ENCODE results near the gene CDC14A. TPM values are rescaled to one million over a fixed set of nuclear protein-coding genes. Genes with fewer than 3 reads are reported as not detected.
A peak's percentile ranks its signal among the peaks of the same experiment; 100 is the strongest.

The CDC14A gene
- total and polyA plus RNA-seq, 2 donors, result 8.3 to 9.8 TPM

GRCh38 chr1:100353988-100354387 lies 1.7 kb downstream of the CDC14A start:
- no peak for DNase-seq (ENCODE audit: low read depth in 6 of 9, low spot score in 9 of 9)
- Histone ChIP-seq H3K4me1 (ENCODE audit: control insufficient read depth in 2 of 2, insufficient read depth in 2 of 2, low read length in 2 of 2) (peaks cover 7 to 13% of the 10 kb centered on the region in 2 donors), H3K4me3 (ENCODE audit: low read length in 2 of 2) (peak overlapping the region in 1 of 2 donors; percentile 70), H3K36me3 (ENCODE audit: control insufficient read depth in 2 of 2, insufficient read depth in 2 of 2, low read length in 1 of 2) (no peaks in the 10 kb centered on the region), H3K27ac (ENCODE audit: low read depth in 1 of 2, low read length in 1 of 2) (no peak overlapping the region), H3K9me3 (ENCODE audit: control insufficient read depth in 2 of 2, insufficient read depth in 1 of 2, low read length in 1 of 2) (no peaks in the 10 kb centered on the region), H3K27me3 (ENCODE audit: control insufficient read depth in 2 of 2, insufficient read depth in 1 of 2, low read length in 1 of 2) (no peaks in the 10 kb centered on the region)
- 90% methylated on average over 1 of the region's 1 CpG for WGBS

- peak in 2 of 9 donors; percentile 17 to 46 for DNase-seq (ENCODE audit: low read depth in 6 of 9, low spot score in 9 of 9)
- H3K9me3 ChIP-seq (ENCODE audit: control insufficient read depth in 2 of 2, insufficient read depth in 1 of 2, low read length in 1 of 2), result no peaks in the 10 kb centered on the region
- H3K4me3 ChIP-seq (ENCODE audit: low read length in 2 of 2), result no peak overlapping the region
- peaks cover 7 to 13% of the 10 kb centered on the region in 2 donors for H3K4me1 ChIP-seq (ENCODE audit: control insufficient read depth in 2 of 2, insufficient read depth in 2 of 2, low read length in 2 of 2)
- no peaks in the 10 kb centered on the region for H3K27me3 ChIP-seq (ENCODE audit: control insufficient read depth in 2 of 2, insufficient read depth in 1 of 2, low read length in 1 of 2)
- 84% methylated on average over 2 of the region's 2 CpGs for WGBS
- H3K27ac ChIP-seq (ENCODE audit: low read depth in 1 of 2, low read length in 1 of 2), result no peak overlapping the region
- no peaks in the 10 kb centered on the region for H3K36me3 ChIP-seq (ENCODE audit: control insufficient read depth in 2 of 2, insufficient read depth in 2 of 2, low read length in 1 of 2)
These were observed 2.7 kb downstream of the CDC14A start for GRCh38 chr1:100354971-100355394.

- WGBS, result 93% methylated on average over 2 of the region's 2 CpGs
- DNase-seq (ENCODE audit: low read depth in 6 of 9, low spot score in 9 of 9), result peak in 2 of 9 donors; percentile 28 to 36
- no peak overlapping the region for H3K27ac ChIP-seq (ENCODE audit: low read depth in 1 of 2, low read length in 1 of 2)
These were observed 5.9 kb downstream of the CDC14A start for GRCh38 chr1:100358210-100358609.

GRCh38 chr1:100359139-100359538 lies 6.8 kb downstream of the CDC14A start:
- Histone ChIP-seq H3K4me3 (ENCODE audit: low read length in 2 of 2) (no peak overlapping the region), H3K27me3 (ENCODE audit: control insufficient read depth in 2 of 2, insufficient read depth in 1 of 2, low read length in 1 of 2) (no peaks in the 10 kb centered on the region), H3K27ac (ENCODE audit: low read depth in 1 of 2, low read length in 1 of 2) (no peak overlapping the region), H3K36me3 (ENCODE audit: control insufficient read depth in 2 of 2, insufficient read depth in 2 of 2, low read length in 1 of 2) (peaks cover 0 to 6% of the 10 kb centered on the region in 2 donors), H3K9me3 (ENCODE audit: control insufficient read depth in 2 of 2, insufficient read depth in 1 of 2, low read length in 1 of 2) (no peaks in the 10 kb centered on the region), H3K4me1 (ENCODE audit: control insufficient read depth in 2 of 2, insufficient read depth in 2 of 2, low read length in 2 of 2) (peaks cover 2 to 4% of the 10 kb centered on the region in 2 donors)
- DNase-seq (ENCODE audit: low read depth in 6 of 9, low spot score in 9 of 9), result no peak
- 85% methylated on average over 1 of the region's 1 CpG for WGBS

More at GRCh38 chr1:100358210-100358609, 5.9 kb downstream of the CDC14A start:
- Histone ChIP-seq H3K27me3 (ENCODE audit: control insufficient read depth in 2 of 2, insufficient read depth in 1 of 2, low read length in 1 of 2) (no peaks in the 10 kb centered on the region), H3K9me3 (ENCODE audit: control insufficient read depth in 2 of 2, insufficient read depth in 1 of 2, low read length in 1 of 2) (no peaks in the 10 kb centered on the region), H3K4me3 (ENCODE audit: low read length in 2 of 2) (no peak overlapping the region), H3K36me3 (ENCODE audit: control insufficient read depth in 2 of 2, insufficient read depth in 2 of 2, low read length in 1 of 2) (peaks cover 0 to 6% of the 10 kb centered on the region in 2 donors), H3K4me1 (ENCODE audit: control insufficient read depth in 2 of 2, insufficient read depth in 2 of 2, low read length in 2 of 2) (peaks cover 7% of the 10 kb centered on the region in 2 donors)

GRCh38 chr1:100360790-100361510 lies 8.6 kb downstream of the CDC14A start:
- no peaks in the 10 kb centered on the region for H3K27me3 ChIP-seq (ENCODE audit: control insufficient read depth in 2 of 2, insufficient read depth in 1 of 2, low read length in 1 of 2)
- peaks cover 0 to 7% of the 10 kb centered on the region in 2 donors for H3K36me3 ChIP-seq (ENCODE audit: control insufficient read depth in 2 of 2, insufficient read depth in 2 of 2, low read length in 1 of 2)
- H3K4me3 ChIP-seq (ENCODE audit: low read length in 2 of 2), result no peak overlapping the region
- no peaks in the 10 kb centered on the region for H3K4me1 ChIP-seq (ENCODE audit: control insufficient read depth in 2 of 2, insufficient read depth in 2 of 2, low read length in 2 of 2)
- DNase-seq (ENCODE audit: low read depth in 6 of 9, low spot score in 9 of 9), result no peak
- H3K9me3 ChIP-seq (ENCODE audit: control insufficient read depth in 2 of 2, insufficient read depth in 1 of 2, low read length in 1 of 2), result no peaks in the 10 kb centered on the region
- H3K27ac ChIP-seq (ENCODE audit: low read depth in 1 of 2, low read length in 1 of 2), result no peak overlapping the region
- WGBS, result 85% methylated on average over 2 of the region's 2 CpGs

- Histone ChIP-seq H3K4me3 (ENCODE audit: low read length in 2 of 2) (no peak overlapping the region), H3K27ac (ENCODE audit: low read depth in 1 of 2, low read length in 1 of 2) (no peak overlapping the region), H3K9me3 (ENCODE audit: control insufficient read depth in 2 of 2, insufficient read depth in 1 of 2, low read length in 1 of 2) (no peaks in the 10 kb centered on the region), H3K36me3 (ENCODE audit: control insufficient read depth in 2 of 2, insufficient read depth in 2 of 2, low read length in 1 of 2) (peaks cover 0 to 7% of the 10 kb centered on the region in 2 donors), H3K4me1 (ENCODE audit: control insufficient read depth in 2 of 2, insufficient read depth in 2 of 2, low read length in 2 of 2) (no peaks in the 10 kb centered on the region), H3K27me3 (ENCODE audit: control insufficient read depth in 2 of 2, insufficient read depth in 1 of 2, low read length in 1 of 2) (no peaks in the 10 kb centered on the region)
- DNase-seq (ENCODE audit: low read depth in 6 of 9, low spot score in 9 of 9), result no peak
- WGBS, result 98% methylated on average over 5 of the region's 5 CpGs
These were observed 9.3 kb downstream of the CDC14A start for GRCh38 chr1:100361511-100362089.

- H3K4me3 ChIP-seq (ENCODE audit: low read length in 2 of 2), result no peak overlapping the region
- DNase-seq (ENCODE audit: low read depth in 6 of 9, low spot score in 9 of 9), result no peak
- 98% methylated on average over 16 of the region's 16 CpGs for WGBS
- no peaks in the 10 kb centered on the region for H3K27me3 ChIP-seq (ENCODE audit: control insufficient read depth in 2 of 2, insufficient read depth in 1 of 2, low read length in 1 of 2)
- H3K4me1 ChIP-seq (ENCODE audit: control insufficient read depth in 2 of 2, insufficient read depth in 2 of 2, low read length in 2 of 2), result no peaks in the 10 kb centered on the region
- peaks cover 0 to 7% of the 10 kb centered on the region in 2 donors for H3K36me3 ChIP-seq (ENCODE audit: control insufficient read depth in 2 of 2, insufficient read depth in 2 of 2, low read length in 1 of 2)
- H3K27ac ChIP-seq (ENCODE audit: low read depth in 1 of 2, low read length in 1 of 2), result no peak overlapping the region
- H3K9me3 ChIP-seq (ENCODE audit: control insufficient read depth in 2 of 2, insufficient read depth in 1 of 2, low read length in 1 of 2), result no peaks in the 10 kb centered on the region
These were observed 10.6 kb downstream of the CDC14A start for GRCh38 chr1:100362821-100363466.

- no peak overlapping the region for H3K4me3 ChIP-seq (ENCODE audit: low read length in 2 of 2)
- no peaks in the 10 kb centered on the region for H3K9me3 ChIP-seq (ENCODE audit: control insufficient read depth in 2 of 2, insufficient read depth in 1 of 2, low read length in 1 of 2)
- H3K36me3 ChIP-seq (ENCODE audit: control insufficient read depth in 2 of 2, insufficient read depth in 2 of 2, low read length in 1 of 2), result peaks cover 0 to 7% of the 10 kb centered on the region in 2 donors
- DNase-seq (ENCODE audit: low read depth in 6 of 9, low spot score in 9 of 9), result no peak
- no peak overlapping the region for H3K27ac ChIP-seq (ENCODE audit: low read depth in 1 of 2, low read length in 1 of 2)
- no peaks in the 10 kb centered on the region for H3K4me1 ChIP-seq (ENCODE audit: control insufficient read depth in 2 of 2, insufficient read depth in 2 of 2, low read length in 2 of 2)
- no peaks in the 10 kb centered on the region for H3K27me3 ChIP-seq (ENCODE audit: control insufficient read depth in 2 of 2, insufficient read depth in 1 of 2, low read length in 1 of 2)
- WGBS, result 97% methylated on average over 4 of the region's 4 CpGs
These were observed 11.5 kb downstream of the CDC14A start for GRCh38 chr1:100363831-100364230.

- Histone ChIP-seq H3K27me3 (ENCODE audit: control insufficient read depth in 2 of 2, insufficient read depth in 1 of 2, low read length in 1 of 2) (no peaks in the 10 kb centered on the region), H3K4me1 (ENCODE audit: control insufficient read depth in 2 of 2, insufficient read depth in 2 of 2, low read length in 2 of 2) (no peaks in the 10 kb centered on the region), H3K9me3 (ENCODE audit: control insufficient read depth in 2 of 2, insufficient read depth in 1 of 2, low read length in 1 of 2) (no peaks in the 10 kb centered on the region), H3K4me3 (ENCODE audit: low read length in 2 of 2) (no peak overlapping the region), H3K27ac (ENCODE audit: low read depth in 1 of 2, low read length in 1 of 2) (no peak overlapping the region), H3K36me3 (ENCODE audit: control insufficient read depth in 2 of 2, insufficient read depth in 2 of 2, low read length in 1 of 2) (peaks cover 0 to 7% of the 10 kb centered on the region in 2 donors)
- DNase-seq (ENCODE audit: low read depth in 6 of 9, low spot score in 9 of 9), result no peak
- WGBS, result 71% methylated on average over 3 of the region's 3 CpGs
These were observed 12.4 kb downstream of the CDC14A start for GRCh38 chr1:100364697-100365096.
